Measurements from ENCODE around the gene UBE2Z. TPM values are rescaled to one million over a fixed set of nuclear protein-coding genes. Genes with fewer than 3 reads are reported as not detected.

The UBE2Z gene
- total and polyA plus RNA-seq, 2 of the 13 experiments (the other 11 are each of a cell fraction or from before 2014, with no cell fraction given) = 63.2 to 122 TPM

- TF ChIP-seq, protein P1, sequence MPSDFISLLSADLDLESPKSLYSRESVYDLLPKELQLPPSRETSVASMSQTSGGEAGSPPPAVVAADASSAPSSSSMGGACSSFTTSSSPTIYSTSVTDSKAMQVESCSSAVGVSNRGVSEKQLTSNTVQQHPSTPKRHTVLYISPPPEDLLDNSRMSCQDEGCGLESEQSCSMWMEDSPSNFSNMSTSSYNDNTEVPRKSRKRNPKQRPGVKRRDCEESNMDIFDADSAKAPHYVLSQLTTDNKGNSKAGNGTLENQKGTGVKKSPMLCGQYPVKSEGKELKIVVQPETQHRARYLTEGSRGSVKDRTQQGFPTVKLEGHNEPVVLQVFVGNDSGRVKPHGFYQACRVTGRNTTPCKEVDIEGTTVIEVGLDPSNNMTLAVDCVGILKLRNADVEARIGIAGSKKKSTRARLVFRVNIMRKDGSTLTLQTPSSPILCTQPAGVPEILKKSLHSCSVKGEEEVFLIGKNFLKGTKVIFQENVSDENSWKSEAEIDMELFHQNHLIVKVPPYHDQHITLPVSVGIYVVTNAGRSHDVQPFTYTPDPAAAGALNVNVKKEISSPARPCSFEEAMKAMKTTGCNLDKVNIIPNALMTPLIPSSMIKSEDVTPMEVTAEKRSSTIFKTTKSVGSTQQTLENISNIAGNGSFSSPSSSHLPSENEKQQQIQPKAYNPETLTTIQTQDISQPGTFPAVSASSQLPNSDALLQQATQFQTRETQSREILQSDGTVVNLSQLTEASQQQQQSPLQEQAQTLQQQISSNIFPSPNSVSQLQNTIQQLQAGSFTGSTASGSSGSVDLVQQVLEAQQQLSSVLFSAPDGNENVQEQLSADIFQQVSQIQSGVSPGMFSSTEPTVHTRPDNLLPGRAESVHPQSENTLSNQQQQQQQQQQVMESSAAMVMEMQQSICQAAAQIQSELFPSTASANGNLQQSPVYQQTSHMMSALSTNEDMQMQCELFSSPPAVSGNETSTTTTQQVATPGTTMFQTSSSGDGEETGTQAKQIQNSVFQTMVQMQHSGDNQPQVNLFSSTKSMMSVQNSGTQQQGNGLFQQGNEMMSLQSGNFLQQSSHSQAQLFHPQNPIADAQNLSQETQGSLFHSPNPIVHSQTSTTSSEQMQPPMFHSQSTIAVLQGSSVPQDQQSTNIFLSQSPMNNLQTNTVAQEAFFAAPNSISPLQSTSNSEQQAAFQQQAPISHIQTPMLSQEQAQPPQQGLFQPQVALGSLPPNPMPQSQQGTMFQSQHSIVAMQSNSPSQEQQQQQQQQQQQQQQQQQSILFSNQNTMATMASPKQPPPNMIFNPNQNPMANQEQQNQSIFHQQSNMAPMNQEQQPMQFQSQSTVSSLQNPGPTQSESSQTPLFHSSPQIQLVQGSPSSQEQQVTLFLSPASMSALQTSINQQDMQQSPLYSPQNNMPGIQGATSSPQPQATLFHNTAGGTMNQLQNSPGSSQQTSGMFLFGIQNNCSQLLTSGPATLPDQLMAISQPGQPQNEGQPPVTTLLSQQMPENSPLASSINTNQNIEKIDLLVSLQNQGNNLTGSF (CRISPR knock-in tag; IDR thresholded peaks at IDR 0.05) = no peak
- TF ChIP-seq, protein P2, sequence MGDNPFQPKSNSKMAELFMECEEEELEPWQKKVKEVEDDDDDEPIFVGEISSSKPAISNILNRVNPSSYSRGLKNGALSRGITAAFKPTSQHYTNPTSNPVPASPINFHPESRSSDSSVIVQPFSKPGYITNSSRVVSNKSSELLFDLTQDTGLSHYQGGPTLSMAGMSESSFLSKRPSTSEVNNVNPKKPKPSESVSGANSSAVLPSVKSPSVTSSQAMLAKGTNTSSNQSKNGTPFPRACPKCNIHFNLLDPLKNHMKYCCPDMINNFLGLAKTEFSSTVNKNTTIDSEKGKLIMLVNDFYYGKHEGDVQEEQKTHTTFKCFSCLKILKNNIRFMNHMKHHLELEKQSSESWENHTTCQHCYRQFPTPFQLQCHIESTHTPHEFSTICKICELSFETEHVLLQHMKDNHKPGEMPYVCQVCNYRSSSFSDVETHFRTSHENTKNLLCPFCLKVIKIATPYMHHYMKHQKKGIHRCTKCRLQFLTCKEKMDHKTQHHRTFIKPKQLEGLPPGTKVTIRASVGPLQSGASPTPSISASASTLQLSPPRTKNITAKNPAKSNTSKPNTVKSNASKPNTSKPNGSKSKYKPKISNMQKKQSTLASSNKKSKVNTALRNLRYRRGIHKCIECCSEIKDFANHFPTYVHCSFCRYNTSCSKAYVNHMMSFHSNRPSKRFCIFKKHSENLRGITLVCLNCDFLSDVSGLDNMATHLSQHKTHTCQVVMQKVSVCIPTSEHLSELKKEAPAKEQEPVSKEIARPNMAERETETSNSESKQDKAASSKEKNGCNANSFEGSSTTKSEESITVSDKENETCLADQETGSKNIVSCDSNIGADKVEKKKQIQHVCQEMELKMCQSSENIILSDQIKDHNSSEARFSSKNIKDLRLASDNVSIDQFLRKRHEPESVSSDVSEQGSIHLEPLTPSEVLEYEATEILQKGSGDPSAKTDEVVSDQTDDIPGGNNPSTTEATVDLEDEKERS (CRISPR knock-in tag; IDR thresholded peaks at IDR 0.05) = no peak
- TF ChIP-seq SMYD3 (CRISPR knock-in tag; IDR thresholded peaks at IDR 0.05) (0 out of 2 replicates have a peak, but pooled peaks have one; percentile 69), ZNF432 (CRISPR knock-in tag; IDR thresholded peaks at IDR 0.05; ENCODE audit: borderline replicate concordance) (no peak), SP140L (CRISPR knock-in tag; IDR thresholded peaks at IDR 0.05; ENCODE audit: borderline replicate concordance) (no peak), SOX13 (IDR thresholded peaks at IDR 0.05) (no peak), SOX13 (CRISPR knock-in tag; conservative IDR thresholded peaks at IDR 0.05 in 1 of 2, IDR thresholded peaks at IDR 0.05 in 1 of 2) (no peak), GABPA (IDR thresholded peaks at IDR 0.05; ENCODE audit: low read depth, low read length) (no peak), GABPA (CRISPR knock-in tag; IDR thresholded peaks at IDR 0.05; ENCODE audit: low read depth) (0 out of 2 replicates have a peak, but pooled peaks have one; percentile 9), ARNTL (CRISPR knock-in tag; IDR thresholded peaks at IDR 0.05) (no peak), THAP7 (CRISPR knock-in tag; IDR thresholded peaks at IDR 0.05) (peak; percentile 37; the same call in 1 of the 2 replicates), ATRX (CRISPR knock-in tag; IDR thresholded peaks at IDR 0.05; ENCODE audit: borderline replicate concordance) (no peak), ETV6 (CRISPR knock-in tag; conservative IDR thresholded peaks at IDR 0.05) (no peak), ZFP36 (IDR thresholded peaks at IDR 0.05; ENCODE audit: borderline replicate concordance, low read depth, low read length, partially characterized antibody) (no peak), RORA (CRISPR knock-in tag; IDR thresholded peaks at IDR 0.05) (no peak), ARID2 (CRISPR knock-in tag; IDR thresholded peaks at IDR 0.05; ENCODE audit: borderline replicate concordance) (no peak), RBFOX2 (IDR thresholded peaks at IDR 0.05; ENCODE audit: low read depth, low read length) (peak; percentile 54), HMGA1 (CRISPR knock-in tag; conservative IDR thresholded peaks at IDR 0.05) (no peak), CREM (IDR thresholded peaks at IDR 0.05) (no peak; the same call in 1 of the 2 replicates), CREM (CRISPR knock-in tag; IDR thresholded peaks at IDR 0.05) (no peak)
- TF ChIP-seq, protein P3, sequence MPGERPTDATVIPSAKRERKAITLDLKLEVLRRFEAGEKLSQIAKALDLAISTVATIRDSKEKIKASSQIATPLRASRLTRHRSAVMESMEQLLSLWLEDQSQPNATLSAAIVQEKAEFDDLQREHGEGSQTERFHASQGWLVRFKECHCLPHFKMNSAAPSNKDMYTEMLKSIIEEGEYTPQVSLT (CRISPR knock-in tag; IDR thresholded peaks at IDR 0.05; ENCODE audit: borderline replicate concordance, low read depth) = no peak
Observed at GRCh38 chr17:48930435-48930873, 22.2 kb downstream of the UBE2Z start (continued).

Data from HepG2 (cell line).